ENCODE data around the gene PLCG1. TPM values are rescaled to one million over a fixed set of nuclear protein-coding genes. Genes with fewer than 3 reads are reported as not detected.

PLCG1 gene
- polyA plus RNA-seq, 4 donors, result 27.6 to 106 (median 51.2) TPM

- peak overlapping the region; percentile 81 to 87 (median 82) for H3K4me3 ChIP-seq (ENCODE audit: low read depth in 1 of 3, low read length in 3 of 3)
- peaks cover 13 to 40% (median 15%) of the 10 kb centered on the region in 3 donors for H3K4me1 ChIP-seq (ENCODE audit: control insufficient read depth in 3 of 3, insufficient read depth in 2 of 3, low read depth in 1 of 3, low read length in 2 of 3)
- FAIRE-seq (no peak), DNase-seq (peak; percentile 36 to 80)
- no peaks in the 10 kb centered on the region for H3K27me3 ChIP-seq (ENCODE audit: control insufficient read depth in 3 of 3, insufficient read depth in 3 of 3, low read length in 3 of 3)
- H3K9me3 ChIP-seq (ENCODE audit: control insufficient read depth in 2 of 2, insufficient read depth in 1 of 2, low read depth in 1 of 2, low read length in 1 of 2), result no peaks in the 10 kb centered on the region
- H3K27ac ChIP-seq (ENCODE audit: low read depth in 1 of 3, low read length in 2 of 3), result peak overlapping the region; percentile 93 to 96 (median 94)
- peaks cover 0 to 18% (median 0%) of the 10 kb centered on the region in 3 donors for H3K36me3 ChIP-seq (ENCODE audit: control insufficient read depth in 3 of 3, insufficient read depth in 2 of 3, low read depth in 1 of 3, low read length in 3 of 3)
- 0 to 1% (median 0%) methylated on average over 44 to 66 of the region's 66 CpGs for WGBS, 3 donors
Measured at GRCh38 chr20:41137614-41138474, 501 bp downstream of the PLCG1 start.

GRCh38 chr20:41138475-41139226, 1.3 kb downstream of the PLCG1 start:
- Histone ChIP-seq H3K27me3 (ENCODE audit: control insufficient read depth in 3 of 3, insufficient read depth in 3 of 3, low read length in 3 of 3) (no peaks in the 10 kb centered on the region), H3K4me3 (ENCODE audit: low read depth in 1 of 3, low read length in 3 of 3) (peak overlapping the region; percentile 81 to 87 (median 82)), H3K27ac (ENCODE audit: low read depth in 1 of 3, low read length in 2 of 3) (peak overlapping the region; percentile 93 to 96 (median 94)), H3K4me1 (ENCODE audit: control insufficient read depth in 3 of 3, insufficient read depth in 2 of 3, low read depth in 1 of 3, low read length in 2 of 3) (peaks cover 13 to 45% (median 21%) of the 10 kb centered on the region in 3 donors), H3K36me3 (ENCODE audit: control insufficient read depth in 3 of 3, insufficient read depth in 2 of 3, low read depth in 1 of 3, low read length in 3 of 3) (peaks cover 0 to 24% (median 0%) of the 10 kb centered on the region in 3 donors), H3K9me3 (ENCODE audit: control insufficient read depth in 2 of 2, insufficient read depth in 1 of 2, low read depth in 1 of 2, low read length in 1 of 2) (no peaks in the 10 kb centered on the region)
- DNase-seq (peak; percentile 66 to 67), FAIRE-seq (no peak)
- 7 to 19% (median 10%) methylated on average over 12 of the region's 12 CpGs for WGBS, 3 donors

- Histone ChIP-seq H3K27ac (ENCODE audit: low read depth in 1 of 3, low read length in 2 of 3) (peak overlapping the region; percentile 53 to 96 (median 94)), H3K36me3 (ENCODE audit: control insufficient read depth in 3 of 3, insufficient read depth in 2 of 3, low read depth in 1 of 3, low read length in 3 of 3) (peaks cover 0 to 27% (median 0%) of the 10 kb centered on the region in 3 donors), H3K4me1 (ENCODE audit: control insufficient read depth in 3 of 3, insufficient read depth in 2 of 3, low read depth in 1 of 3, low read length in 2 of 3) (peaks cover 13 to 45% (median 21%) of the 10 kb centered on the region in 3 donors), H3K4me3 (ENCODE audit: low read depth in 1 of 3, low read length in 3 of 3) (peak overlapping the region in 2 of 3 donors; percentile 81 to 87), H3K9me3 (ENCODE audit: control insufficient read depth in 2 of 2, insufficient read depth in 1 of 2, low read depth in 1 of 2, low read length in 1 of 2) (no peaks in the 10 kb centered on the region), H3K27me3 (ENCODE audit: control insufficient read depth in 3 of 3, insufficient read depth in 3 of 3, low read length in 3 of 3) (no peaks in the 10 kb centered on the region)
- DNase-seq, result no peak
- no peak for FAIRE-seq
- WGBS, 3 donors, result 39 to 53% (median 40%) methylated on average over 5 of the region's 5 CpGs
Measured at GRCh38 chr20:41139227-41140093, 2.1 kb downstream of the PLCG1 start.

- H3K4me3 ChIP-seq (ENCODE audit: low read depth in 1 of 3, low read length in 3 of 3), result peak overlapping the region in 1 of 3 donors; percentile 4
- H3K27me3 ChIP-seq (ENCODE audit: control insufficient read depth in 3 of 3, insufficient read depth in 3 of 3, low read length in 3 of 3), result no peaks in the 10 kb centered on the region
- H3K9me3 ChIP-seq (ENCODE audit: control insufficient read depth in 2 of 2, insufficient read depth in 1 of 2, low read depth in 1 of 2, low read length in 1 of 2), result no peaks in the 10 kb centered on the region
- H3K36me3 ChIP-seq (ENCODE audit: control insufficient read depth in 3 of 3, insufficient read depth in 2 of 3, low read depth in 1 of 3, low read length in 3 of 3), result peaks cover 0 to 33% (median 0%) of the 10 kb centered on the region in 3 donors
- FAIRE-seq, result no peak
- peak overlapping the region; percentile 43 to 84 (median 55) for H3K27ac ChIP-seq (ENCODE audit: low read depth in 1 of 3, low read length in 2 of 3)
- 48 to 59% (median 56%) methylated on average over 10 of the region's 10 CpGs for WGBS, 3 donors
- peak in 1 of 2 donors; percentile 63 for DNase-seq
- peaks cover 17 to 47% (median 21%) of the 10 kb centered on the region in 3 donors for H3K4me1 ChIP-seq (ENCODE audit: control insufficient read depth in 3 of 3, insufficient read depth in 2 of 3, low read depth in 1 of 3, low read length in 2 of 3)
Measured at GRCh38 chr20:41140226-41141133, 3.1 kb downstream of the PLCG1 start.

- Histone ChIP-seq H3K9me3 (ENCODE audit: control insufficient read depth in 2 of 2, insufficient read depth in 1 of 2, low read depth in 1 of 2, low read length in 1 of 2) (no peaks in the 10 kb centered on the region), H3K4me3 (ENCODE audit: low read depth in 1 of 3, low read length in 3 of 3) (no peak overlapping the region), H3K27me3 (ENCODE audit: control insufficient read depth in 3 of 3, insufficient read depth in 3 of 3, low read length in 3 of 3) (no peaks in the 10 kb centered on the region), H3K4me1 (ENCODE audit: control insufficient read depth in 3 of 3, insufficient read depth in 2 of 3, low read depth in 1 of 3, low read length in 2 of 3) (peaks cover 23 to 48% (median 25%) of the 10 kb centered on the region in 3 donors), H3K27ac (ENCODE audit: low read depth in 1 of 3, low read length in 2 of 3) (peak overlapping the region; percentile 4 to 84 (median 55)), H3K36me3 (ENCODE audit: control insufficient read depth in 3 of 3, insufficient read depth in 2 of 3, low read depth in 1 of 3, low read length in 3 of 3) (peaks cover 0 to 38% (median 0%) of the 10 kb centered on the region in 3 donors)
- WGBS, 3 donors, result 43 to 57% (median 46%) methylated on average over 8 of the region's 8 CpGs
- FAIRE-seq, result no peak
- DNase-seq, result no peak
Measured at GRCh38 chr20:41141153-41141815, 3.9 kb downstream of the PLCG1 start.

- no peak overlapping the region for H3K4me3 ChIP-seq (ENCODE audit: low read depth in 1 of 3, low read length in 3 of 3)
- no peak for DNase-seq
- peak overlapping the region in 2 of 3 donors; percentile 55 to 61 for H3K27ac ChIP-seq (ENCODE audit: low read depth in 1 of 3, low read length in 2 of 3)
- WGBS, 3 donors, result 45 to 63% (median 48%) methylated on average over 4 of the region's 4 CpGs
- H3K27me3 ChIP-seq (ENCODE audit: control insufficient read depth in 3 of 3, insufficient read depth in 3 of 3, low read length in 3 of 3), result no peaks in the 10 kb centered on the region
- H3K36me3 ChIP-seq (ENCODE audit: control insufficient read depth in 3 of 3, insufficient read depth in 2 of 3, low read depth in 1 of 3, low read length in 3 of 3), result peaks cover 0 to 44% (median 0%) of the 10 kb centered on the region in 3 donors
- H3K4me1 ChIP-seq (ENCODE audit: control insufficient read depth in 3 of 3, insufficient read depth in 2 of 3, low read depth in 1 of 3, low read length in 2 of 3), result peaks cover 27 to 53% (median 32%) of the 10 kb centered on the region in 3 donors
- no peak for FAIRE-seq
- no peaks in the 10 kb centered on the region for H3K9me3 ChIP-seq (ENCODE audit: control insufficient read depth in 2 of 2, insufficient read depth in 1 of 2, low read depth in 1 of 2, low read length in 1 of 2)
Measured at GRCh38 chr20:41142245-41142644, 4.9 kb downstream of the PLCG1 start.

- Histone ChIP-seq H3K27ac (ENCODE audit: low read depth in 1 of 3, low read length in 2 of 3) (peak overlapping the region in 1 of 3 donors; percentile 11), H3K27me3 (ENCODE audit: control insufficient read depth in 3 of 3, insufficient read depth in 3 of 3, low read length in 3 of 3) (no peaks in the 10 kb centered on the region), H3K9me3 (ENCODE audit: control insufficient read depth in 2 of 2, insufficient read depth in 1 of 2, low read depth in 1 of 2, low read length in 1 of 2) (no peaks in the 10 kb centered on the region), H3K36me3 (ENCODE audit: control insufficient read depth in 3 of 3, insufficient read depth in 2 of 3, low read depth in 1 of 3, low read length in 3 of 3) (peaks cover 0 to 44% (median 0%) of the 10 kb centered on the region in 3 donors), H3K4me1 (ENCODE audit: control insufficient read depth in 3 of 3, insufficient read depth in 2 of 3, low read depth in 1 of 3, low read length in 2 of 3) (peaks cover 27 to 57% (median 32%) of the 10 kb centered on the region in 3 donors), H3K4me3 (ENCODE audit: low read depth in 1 of 3, low read length in 3 of 3) (no peak overlapping the region)
- no peak for FAIRE-seq
- DNase-seq, result peak in 1 of 2 donors; percentile 47
- 41 to 46% (median 42%) methylated on average over 5 of the region's 5 CpGs for WGBS, 3 donors
Measured at GRCh38 chr20:41142919-41143318, 5.6 kb downstream of the PLCG1 start.

All from small intestine (tissue), 7 donors.